GM12878 (cell line): Measurements from ENCODE around the gene ADIPOQ.

Experiments
- ATF3 ChIP-seq: IDR thresholded peaks from 2 replicates; pipeline ENCODE4 v1.6.1; 2011; ENCODE audit warnings: low read depth, mild to moderate bottlenecking, low read length, moderate library complexity, borderline replicate concordance; ENCODE audit errors: extremely low read depth
- GABPA ChIP-seq: IDR thresholded peaks from 2 replicates; pipeline ENCODE4 v1.6.1; 2014; ENCODE audit warnings: antibody characterized with exemption, low read depth, mild to moderate bottlenecking, inconsistent platforms
- MAX ChIP-seq: IDR thresholded peaks from 2 replicates; pipeline ENCODE4 v1.6.1; 2012; ENCODE audit warnings: low read depth, low read length, improper control_type of control experiment
- SMC3 ChIP-seq: IDR thresholded peaks from 2 replicates; pipeline ENCODE4 v1.6.1; 2011; ENCODE audit warnings: low read length, improper control_type of control experiment, borderline replicate concordance
- STAT1 ChIP-seq: fragments of 450-650 bp; conservative IDR thresholded peaks from 2 replicates; pipeline ENCODE4 v1.6.1; 2014; ENCODE audit warnings: antibody characterized with exemption, mild to moderate bottlenecking

- TF ChIP-seq SMC3 (no peak), STAT1 (no peak), ATF3 (no peak), GABPA (no peak), MAX (no peak)
Measured at GRCh38 chr3:186880406-186880805, 37.9 kb downstream of the ADIPOQ start.
